GM12874 (cell line): ENCODE measurements around the gene RBM39.

Experiments
- TF ChIP-seq, protein P1 (sequence below): IDR thresholded peaks from 2 replicates; pipeline ENCODE4 v1.5.1; 2011; ENCODE audit warnings: low read depth, mild to moderate bottlenecking, control low read depth, low read length, moderate library complexity; ENCODE audit not compliant: insufficient read depth

Gene RBM39

DNA sequence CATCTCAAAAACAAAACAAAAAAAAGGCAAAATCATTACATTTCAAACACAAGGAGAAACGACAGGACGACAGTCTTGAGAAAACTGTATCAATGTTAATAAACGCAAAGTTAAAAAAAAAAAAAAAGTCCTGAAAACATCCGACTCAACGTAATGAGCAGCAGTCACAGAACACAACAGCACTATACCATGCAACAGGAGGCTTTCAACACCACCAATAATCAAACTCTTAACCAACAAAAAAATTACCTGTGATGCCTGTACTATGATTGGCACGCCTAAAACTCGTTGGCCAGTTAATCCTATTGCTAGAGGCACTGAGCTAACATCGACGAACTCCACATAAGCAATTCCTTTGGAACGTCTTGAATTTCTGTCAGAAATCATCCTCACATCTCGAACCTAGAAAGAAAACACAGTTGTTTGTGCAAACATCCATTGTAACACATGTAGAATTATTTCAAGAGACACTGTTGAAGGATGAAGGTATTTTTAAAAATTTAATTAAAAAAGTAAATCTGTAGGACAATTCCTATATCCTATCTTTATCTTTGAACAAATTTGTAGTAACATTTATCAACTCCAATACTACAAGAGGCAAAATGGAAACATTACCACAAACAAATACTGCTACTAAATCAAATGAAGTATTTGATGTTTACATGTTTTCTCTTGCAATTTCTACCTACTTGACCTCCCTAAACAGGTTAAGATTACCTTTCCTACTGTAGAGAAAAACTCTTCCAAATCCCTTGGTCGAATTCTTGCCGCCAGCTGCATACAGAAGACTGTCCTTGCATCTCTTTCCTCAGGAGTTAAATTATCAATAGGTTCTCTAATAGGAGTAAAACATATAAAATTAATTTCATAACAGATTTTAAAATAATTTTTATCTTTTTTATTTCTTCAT lies 17.5 kb downstream of the RBM39 start:
- TF ChIP-seq, protein P1, sequence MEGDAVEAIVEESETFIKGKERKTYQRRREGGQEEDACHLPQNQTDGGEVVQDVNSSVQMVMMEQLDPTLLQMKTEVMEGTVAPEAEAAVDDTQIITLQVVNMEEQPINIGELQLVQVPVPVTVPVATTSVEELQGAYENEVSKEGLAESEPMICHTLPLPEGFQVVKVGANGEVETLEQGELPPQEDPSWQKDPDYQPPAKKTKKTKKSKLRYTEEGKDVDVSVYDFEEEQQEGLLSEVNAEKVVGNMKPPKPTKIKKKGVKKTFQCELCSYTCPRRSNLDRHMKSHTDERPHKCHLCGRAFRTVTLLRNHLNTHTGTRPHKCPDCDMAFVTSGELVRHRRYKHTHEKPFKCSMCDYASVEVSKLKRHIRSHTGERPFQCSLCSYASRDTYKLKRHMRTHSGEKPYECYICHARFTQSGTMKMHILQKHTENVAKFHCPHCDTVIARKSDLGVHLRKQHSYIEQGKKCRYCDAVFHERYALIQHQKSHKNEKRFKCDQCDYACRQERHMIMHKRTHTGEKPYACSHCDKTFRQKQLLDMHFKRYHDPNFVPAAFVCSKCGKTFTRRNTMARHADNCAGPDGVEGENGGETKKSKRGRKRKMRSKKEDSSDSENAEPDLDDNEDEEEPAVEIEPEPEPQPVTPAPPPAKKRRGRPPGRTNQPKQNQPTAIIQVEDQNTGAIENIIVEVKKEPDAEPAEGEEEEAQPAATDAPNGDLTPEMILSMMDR, result no peak

DNA sequence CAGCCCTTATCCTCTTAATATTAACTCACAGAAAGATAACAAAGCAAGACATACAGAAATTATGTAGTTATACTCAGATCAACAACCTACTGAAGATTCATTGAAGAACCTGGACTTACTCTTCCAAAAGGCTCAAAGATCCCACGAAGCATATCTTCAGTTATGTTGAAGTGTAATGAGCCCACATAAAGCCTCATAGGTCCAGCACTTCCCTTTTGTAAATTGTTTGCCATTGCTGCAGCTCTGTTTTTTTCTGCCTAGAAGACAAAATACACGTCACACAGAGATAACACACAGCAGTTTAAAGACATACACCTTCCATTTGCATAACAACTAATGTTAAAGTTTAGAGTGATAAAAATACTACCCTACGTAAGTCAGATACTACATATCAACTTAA lies 20.4 kb downstream of the RBM39 start:
- TF ChIP-seq, protein P1, result no peak

DNA sequence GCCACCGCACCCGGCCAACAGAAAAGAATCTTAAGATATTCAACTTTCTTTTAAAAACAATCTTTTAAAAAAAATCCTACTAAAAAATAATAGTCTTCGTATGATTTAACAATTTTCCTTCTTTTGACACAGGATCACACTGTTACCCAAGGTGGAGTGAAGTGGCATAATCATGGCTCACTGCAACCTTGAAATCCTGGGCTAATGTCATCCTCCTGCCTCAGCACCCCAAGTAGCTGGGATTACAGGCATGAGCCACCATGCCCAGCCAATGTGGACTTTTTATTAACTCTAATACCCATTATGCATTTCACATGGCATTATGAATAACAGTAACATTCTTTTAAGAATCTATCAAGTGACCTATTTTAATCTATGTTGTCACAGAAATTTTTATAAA lies 20.8 kb downstream of the RBM39 start:
- TF ChIP-seq, protein P1, result no peak

DNA sequence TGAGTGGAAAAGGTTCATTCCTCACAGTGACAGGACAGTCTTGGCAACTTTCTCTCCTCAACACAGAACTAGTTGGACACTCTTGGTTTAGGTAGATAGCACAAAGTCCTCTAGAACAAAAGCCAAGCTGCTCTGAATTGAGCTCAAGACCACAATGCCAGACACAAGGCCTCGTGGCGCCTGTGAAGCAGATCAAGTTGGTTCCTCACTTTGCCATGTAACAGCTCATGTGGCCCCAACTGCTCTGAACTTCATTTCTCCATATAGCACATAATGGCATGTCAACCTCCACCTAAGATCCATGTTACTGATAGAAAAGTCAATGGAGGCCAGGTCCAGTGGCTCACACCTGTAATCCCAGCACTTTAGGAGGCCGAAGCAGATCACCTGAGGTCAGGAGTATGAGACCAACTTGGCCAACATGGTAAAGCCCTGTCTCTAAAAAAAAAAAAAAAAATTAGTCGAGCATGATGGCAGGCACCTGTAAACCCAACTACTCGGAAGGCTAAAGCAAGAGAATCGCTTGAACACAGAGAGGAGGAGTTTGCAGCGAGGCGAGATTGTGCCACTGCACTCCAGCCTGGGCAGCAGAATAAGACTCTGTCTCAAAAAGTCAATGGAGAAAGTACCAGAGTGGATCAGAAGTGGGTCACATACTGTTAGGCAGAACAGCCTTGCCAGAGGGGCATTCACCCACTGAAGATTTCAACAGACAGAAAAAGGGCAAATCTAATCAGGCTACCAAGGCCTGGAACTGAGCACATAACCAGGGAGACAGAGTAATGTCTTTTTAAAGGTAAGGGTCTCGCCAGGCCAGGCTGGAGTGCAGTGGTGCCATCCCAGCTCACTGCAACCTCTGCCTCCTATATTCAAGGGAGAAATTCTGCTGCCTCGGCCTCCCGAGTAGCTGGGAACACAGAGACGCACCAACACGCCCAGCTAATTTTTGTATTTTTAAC lies 21.6 kb downstream of the RBM39 start:
- TF ChIP-seq, protein P1, result no peak

DNA sequence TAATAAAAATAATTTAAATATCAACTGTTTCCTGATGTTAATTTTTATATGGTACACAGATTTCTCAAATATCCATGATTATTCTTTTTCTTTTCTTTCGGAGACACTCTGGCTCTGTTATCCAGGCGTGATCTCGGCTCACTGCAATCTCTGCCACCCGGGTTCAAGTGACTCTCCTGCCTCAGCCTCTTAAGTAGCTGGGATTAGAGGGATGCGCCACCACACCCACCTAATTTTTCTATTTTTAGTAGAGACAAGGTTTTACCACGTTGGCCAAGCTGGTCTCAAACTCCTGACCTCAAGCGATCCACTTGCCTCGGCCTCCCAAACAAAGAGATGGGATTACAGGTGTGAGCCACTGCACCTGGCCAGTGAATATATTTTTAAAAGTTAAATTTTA lies 22.3 kb downstream of the RBM39 start:
- TF ChIP-seq, protein P1, result no peak

DNA sequence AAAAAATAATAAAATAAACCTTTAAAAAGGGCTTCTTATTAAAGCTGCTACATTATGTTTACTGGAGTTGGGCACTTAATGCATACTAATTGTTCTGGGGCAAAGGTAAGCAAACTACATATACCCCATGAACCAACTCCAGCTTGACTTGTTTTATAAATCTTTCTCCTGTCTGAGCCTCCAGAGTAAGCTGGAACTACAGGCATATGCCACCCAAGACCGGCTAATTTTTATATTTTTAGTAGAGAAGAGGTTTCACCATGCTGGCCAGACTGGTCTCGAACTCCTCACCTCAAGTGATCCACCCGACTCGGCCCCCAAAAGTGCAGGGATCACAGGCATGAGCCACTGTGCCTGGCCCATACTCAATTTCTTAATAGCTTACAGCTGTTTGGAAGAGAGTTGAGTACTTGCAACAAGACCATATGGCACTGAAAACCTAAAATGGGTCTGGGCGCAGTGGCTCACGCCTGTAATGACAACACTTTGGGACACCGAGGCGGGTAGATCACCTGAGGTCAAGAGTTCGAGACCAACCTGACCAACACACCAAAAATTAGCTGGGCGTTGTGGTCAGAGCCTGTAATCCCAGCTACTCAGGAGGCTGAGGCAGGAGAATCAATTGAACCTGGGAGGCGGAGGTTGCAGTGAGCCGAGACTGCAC lies 23.0 kb downstream of the RBM39 start:
- TF ChIP-seq, protein P1, result no peak
